Testis (tissue), 2 donors: ENCODE data around the gene CDON.

Experiments used
- POLR2A ChIP-seq: fragments of 450-650 bp; IDR thresholded peaks from one replicate; pipeline ENCODE4 v1.6.1; 2017; ENCODE audit warnings: antibody characterized with exemption, mild to moderate bottlenecking, moderate library complexity
- TF ChIP-seq, protein P1 (sequence below), 3 experiments: fragments of 450-650 bp in 2 of 3; fragments of 200-600 bp in 1 of 3; sonication (generic) in 1 of 3; IDR thresholded peaks; one replicate each; pipeline ENCODE4 v1.5.1; 2016 to 2019; ENCODE audit warnings: antibody characterized with exemption in 3 of 3, mild to moderate bottlenecking in 2 of 3, moderate library complexity in 1 of 3

DNA sequence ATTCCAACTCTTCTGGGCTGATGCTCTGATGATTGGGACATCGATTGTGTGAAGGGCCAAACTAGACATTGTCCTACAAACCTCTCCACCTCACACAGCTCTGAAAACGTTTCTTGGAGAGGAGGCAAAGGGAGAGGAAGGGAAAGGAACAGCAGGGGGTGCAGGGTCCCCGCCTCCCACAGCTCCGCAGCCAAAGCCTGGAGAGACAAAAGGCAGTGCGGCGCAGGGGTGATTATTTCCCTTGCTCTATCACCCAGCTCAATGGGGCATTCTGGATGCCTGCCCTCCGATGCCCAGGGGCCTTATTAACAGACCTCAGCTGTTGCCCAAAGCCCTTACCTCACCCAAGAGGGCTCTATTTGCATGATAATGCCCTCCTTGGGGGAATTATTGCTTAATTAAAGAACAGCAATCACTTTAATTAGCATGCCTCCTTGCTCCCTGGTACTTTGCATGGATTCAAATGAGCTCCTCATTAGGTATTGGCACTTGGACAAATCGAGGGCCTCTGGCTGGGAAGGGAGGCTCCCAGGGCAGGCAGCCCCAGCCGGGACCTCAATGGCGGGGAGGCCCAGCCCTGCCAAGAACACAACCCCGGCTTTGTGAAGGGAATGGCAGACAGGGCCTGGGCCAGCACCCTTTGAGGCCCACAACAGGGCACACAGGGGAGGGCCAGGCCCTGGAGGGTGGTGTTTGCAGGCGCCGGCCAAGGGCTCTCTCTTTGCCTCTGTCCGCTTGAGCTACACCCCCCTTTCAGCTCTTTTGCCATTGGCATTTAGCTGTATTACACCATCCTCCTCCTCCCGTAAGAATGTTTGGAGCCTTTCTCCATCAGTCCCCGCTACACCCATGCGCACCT lies 19.8 kb upstream of the CDON start:
- TF ChIP-seq POLR2A = no peak
- TF ChIP-seq, protein P1, sequence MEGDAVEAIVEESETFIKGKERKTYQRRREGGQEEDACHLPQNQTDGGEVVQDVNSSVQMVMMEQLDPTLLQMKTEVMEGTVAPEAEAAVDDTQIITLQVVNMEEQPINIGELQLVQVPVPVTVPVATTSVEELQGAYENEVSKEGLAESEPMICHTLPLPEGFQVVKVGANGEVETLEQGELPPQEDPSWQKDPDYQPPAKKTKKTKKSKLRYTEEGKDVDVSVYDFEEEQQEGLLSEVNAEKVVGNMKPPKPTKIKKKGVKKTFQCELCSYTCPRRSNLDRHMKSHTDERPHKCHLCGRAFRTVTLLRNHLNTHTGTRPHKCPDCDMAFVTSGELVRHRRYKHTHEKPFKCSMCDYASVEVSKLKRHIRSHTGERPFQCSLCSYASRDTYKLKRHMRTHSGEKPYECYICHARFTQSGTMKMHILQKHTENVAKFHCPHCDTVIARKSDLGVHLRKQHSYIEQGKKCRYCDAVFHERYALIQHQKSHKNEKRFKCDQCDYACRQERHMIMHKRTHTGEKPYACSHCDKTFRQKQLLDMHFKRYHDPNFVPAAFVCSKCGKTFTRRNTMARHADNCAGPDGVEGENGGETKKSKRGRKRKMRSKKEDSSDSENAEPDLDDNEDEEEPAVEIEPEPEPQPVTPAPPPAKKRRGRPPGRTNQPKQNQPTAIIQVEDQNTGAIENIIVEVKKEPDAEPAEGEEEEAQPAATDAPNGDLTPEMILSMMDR (IDR thresholded peaks at IDR 0.05) = no peak
